HG03108 (cell line): ENCODE data around the gene HDAC9.

Source experiments
- ATAC-seq: cut with Tn5 transposase; IDR thresholded peaks from one replicate; pipeline ENCODE4 v1.9.1; 2021; ENCODE audit warnings: moderate library complexity; ENCODE audit not compliant: unreplicated experiment

The HDAC9 gene

DNA sequence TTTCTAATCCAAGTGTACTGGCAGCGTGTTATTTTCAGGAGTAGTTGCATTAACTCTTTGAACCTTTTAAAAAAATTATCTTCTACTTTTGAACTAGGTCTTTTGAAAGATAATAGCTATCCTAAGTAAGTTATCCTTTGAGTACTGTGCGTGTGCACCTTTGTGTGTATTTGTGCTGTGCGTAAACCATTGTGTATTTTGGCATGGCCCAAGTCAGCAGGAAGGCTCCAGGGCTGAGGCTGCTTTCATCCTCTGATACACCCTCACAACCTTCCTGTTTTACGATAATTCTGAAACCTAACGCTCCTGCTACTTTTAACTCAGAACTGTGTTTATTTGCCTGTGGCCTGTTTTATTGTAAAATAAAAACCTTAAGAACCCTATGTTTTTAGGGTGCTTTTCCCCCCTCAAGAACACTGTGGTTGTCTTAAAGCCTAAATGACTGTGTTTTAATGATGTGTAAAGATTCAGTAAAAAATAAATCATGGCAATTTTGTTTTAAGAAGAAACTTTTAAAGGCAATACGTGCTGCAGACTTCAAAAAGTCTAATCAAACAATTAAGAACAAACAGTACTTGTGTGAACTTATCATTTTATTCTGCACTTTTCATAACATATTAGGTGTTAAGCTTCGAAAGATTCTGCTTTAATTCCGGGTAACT, 57.5 kb downstream of the HDAC9 start:
- peak; percentile 44 for ATAC-seq

DNA sequence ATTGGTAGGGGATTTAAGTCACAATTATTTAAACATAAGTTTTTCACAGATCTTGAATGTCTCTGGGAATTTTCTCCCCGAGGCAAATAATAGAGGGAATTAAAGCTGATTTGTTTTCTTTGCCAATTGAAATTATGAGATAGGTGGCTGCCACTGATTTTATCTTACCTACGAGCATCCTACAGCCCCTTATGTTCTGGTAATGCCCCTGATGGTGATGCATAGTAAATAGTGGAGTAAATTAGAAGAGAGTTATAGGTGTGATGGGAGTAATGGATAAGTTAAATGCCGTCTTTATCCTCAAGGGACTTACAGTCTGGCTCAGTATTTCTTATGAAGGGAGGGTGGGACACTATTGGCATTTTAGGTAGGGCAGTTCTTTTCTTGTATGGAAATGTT, 58.1 kb downstream of the HDAC9 start:
- ATAC-seq = no peak

DNA sequence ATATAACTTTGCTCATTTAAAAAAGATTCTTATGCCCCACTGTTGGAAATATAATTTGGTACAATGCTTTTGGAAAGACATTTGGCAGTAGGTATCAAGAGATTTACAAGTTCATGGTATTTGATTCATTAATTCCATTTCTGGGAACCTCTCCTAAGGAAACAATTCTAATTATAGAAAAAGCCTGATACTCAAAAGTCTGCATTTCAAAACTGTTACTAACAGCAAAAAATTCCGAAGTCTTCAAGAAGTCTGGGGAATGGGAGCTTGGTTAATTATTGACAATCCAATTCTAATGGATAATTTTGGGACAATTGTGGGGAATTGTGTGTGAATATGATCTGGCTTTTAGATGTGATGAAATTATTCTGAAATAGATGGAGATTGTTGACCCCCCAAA, 59.6 kb downstream of the HDAC9 start:
- ATAC-seq = no peak

DNA sequence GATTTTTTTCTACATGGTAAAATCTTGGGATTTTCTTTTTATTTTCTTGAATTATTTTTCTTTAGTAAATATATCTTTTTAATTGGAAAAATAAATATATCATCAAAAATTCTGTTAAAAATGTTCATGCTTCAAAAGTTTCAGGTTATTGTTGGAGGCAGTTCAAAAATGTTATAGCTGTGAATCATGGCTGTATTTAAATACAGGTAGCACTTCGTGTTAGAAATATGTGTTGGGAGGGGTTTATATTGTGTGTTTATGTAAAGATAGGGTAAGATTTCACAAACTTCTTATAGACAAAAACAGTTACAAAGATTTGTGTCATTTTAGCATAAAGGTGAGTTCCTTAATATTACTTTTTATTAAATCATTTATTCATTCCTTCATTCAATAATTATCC, 60.4 kb downstream of the HDAC9 start:
- ATAC-seq = no peak

DNA sequence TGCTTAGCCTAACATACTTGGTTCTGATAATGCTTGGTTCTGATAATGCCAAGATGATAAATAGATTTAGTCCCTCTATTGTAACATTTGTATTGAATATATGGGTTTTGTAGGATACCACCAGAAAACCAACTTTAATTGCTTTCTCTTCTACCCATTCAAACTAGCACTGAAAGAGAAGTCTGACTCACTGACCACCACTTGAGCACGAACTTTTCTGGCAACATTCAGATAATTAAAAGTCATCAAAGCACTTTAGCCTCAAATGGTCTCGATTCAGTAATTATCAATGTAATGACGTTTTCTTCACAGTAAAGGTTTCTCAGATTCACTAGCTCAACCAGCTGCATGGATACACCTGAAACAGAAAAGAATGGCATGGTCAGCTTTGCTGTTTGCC, 63.0 kb downstream of the HDAC9 start:
- no peak for ATAC-seq

DNA sequence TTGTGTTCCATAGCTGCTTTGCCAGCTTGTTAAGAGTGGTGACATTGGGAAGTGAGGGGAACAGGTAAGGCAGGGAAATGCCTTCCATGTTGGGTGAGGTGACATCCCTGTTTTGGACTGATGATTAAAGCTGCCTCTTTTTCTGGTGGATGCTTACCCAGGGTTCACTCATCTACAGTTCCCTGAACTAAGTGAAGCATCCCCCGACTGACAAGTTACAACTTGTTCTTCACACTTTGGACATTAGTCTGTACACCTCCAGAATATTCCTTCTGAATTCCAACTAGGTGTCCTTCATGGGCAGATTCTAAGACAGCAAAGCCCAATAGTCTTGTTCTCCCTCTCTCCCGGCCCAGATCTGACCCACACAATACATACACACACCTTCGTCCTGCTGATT, 63.4 kb downstream of the HDAC9 start:
- ATAC-seq = no peak

DNA sequence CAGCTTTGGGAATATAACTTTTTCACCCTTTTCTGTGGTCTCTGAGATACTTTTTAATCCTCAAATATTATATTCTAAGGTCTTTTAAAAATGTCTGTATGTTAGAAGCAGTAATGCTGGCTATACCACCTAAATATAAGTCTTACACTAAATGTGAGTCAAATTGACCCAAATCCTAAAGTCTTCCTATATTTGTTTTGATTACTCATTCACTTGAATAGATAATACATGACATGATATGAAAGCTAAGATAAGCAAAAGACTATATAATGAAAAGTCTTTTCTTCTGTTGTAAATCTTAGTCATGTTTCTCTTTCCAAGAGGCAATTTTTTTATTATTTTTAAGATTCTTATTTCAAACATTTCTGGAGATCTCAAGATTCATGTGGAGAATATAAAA, 64.2 kb downstream of the HDAC9 start:
- ATAC-seq = no peak

DNA sequence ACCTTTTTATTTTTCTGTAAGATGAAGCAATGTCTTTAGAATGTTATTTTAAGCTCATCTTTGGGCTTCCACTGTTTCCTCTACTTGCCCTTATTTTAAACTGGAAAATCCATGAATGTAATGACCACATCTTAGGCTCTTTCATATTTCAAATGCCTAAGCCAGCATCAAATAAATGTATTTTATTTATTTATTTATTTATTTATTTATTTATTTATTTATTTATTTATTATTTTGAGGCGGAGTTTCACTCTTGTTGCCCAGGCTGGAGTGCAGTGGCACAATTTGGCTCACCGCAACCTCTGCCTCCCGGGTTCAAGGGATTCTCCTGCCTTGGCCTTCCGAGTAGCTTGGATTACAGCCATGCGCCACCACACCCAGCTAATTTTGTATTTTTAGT, 69.2 kb downstream of the HDAC9 start:
- ATAC-seq = no peak

DNA sequence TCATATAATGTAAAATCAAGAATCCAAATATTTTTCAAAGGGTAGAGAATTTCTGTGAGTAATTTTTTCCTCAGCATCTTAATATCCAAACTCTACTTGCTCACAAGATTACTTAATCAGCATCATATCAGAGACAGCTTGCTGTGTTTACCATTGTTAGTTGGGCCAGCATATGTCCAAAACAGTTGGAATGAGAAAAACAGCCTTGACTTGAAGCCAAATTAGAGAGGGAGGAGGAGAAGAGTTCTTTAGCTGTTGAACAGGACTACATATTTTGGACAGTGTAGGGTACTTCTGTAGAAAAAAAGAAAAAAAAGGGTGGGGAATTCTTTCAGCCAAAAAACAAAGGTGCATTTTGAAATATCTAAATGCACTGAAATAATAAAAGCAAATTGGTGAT, 69.8 kb downstream of the HDAC9 start:
- ATAC-seq = no peak

DNA sequence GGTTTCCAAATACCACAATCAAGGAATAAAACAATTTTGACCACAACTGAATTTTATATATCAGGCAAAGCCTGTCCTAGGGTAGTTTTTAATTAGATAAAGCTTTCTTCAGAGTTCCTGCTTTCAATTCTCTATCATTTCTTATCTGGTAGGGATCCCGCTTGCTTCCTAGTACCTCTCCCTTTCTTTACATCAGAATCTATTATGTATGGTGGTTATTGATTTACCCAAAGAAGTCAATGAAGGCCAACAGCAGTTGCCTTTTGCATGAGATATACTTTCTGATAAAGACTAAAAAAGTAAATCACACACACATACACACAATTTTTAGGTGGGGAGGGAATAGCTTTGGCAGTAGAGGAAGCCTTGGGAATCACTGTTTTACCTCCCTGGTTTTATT, 70.7 kb downstream of the HDAC9 start:
- ATAC-seq = no peak

DNA sequence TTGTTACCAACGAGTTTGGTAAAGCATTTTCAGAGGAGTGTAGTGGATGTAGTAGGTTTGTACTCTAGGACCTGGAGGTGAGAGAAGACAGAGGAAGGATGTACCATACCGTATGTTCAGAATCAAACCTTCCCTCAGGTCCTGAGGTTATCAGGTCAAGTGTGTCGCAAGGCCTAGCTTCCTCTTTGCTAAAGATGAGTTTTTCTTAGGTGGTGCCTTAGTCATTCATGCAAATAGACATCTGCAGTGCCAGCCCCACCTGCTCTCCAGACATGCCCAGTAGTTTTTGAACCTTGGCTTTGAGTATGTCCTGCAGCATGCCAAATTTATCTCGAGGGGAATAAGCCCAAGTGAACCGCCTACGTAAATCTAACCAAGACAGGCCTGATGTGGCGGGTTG, 71.3 kb downstream of the HDAC9 start:
- ATAC-seq = peak; percentile 96

DNA sequence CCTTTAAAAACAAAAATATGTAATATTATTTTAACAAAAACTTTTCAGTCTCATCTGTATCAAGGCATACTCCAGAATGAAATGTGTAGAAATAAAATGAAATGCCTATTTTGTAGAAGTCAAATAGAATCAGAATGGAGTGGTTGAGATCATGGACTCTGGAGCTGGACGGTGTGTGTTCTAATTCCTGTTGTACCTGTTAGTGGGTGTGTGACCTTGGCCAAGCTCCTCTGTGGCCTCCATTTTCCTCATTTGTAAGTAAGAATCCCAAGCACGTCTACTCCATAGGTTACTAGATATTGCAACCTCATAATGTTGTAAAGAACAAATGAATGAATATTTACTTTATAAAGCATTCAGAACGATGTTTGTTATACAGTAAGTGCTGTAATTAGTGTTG, 74.9 kb downstream of the HDAC9 start:
- ATAC-seq = no peak

DNA sequence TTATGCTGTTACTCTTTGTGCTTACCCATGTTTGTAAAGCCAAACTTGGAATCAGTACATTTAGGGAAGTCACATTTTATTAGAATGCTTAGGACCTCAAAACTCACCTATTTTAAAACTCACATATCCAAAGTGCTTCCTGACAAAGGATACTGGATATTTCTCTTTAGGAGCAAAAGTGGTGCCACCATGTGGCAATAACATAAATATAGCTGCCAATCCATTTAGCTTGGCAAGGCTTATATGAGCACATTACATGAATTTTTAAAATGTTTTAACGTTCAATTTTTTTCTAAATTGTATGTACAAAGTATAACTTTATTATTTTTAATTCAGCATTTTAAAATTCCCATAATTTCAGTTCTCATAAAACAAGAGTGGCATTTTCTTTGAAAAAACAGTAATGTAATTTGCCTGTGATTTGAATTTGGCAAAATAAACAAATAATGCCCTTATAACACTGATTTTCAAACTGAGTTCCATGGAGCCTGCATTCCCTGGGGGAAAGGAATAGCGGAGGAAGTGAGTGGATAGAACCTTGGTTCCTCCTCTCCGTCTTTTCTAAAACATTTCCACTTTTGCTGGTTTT, 75.4 kb downstream of the HDAC9 start:
- ATAC-seq = no peak

DNA sequence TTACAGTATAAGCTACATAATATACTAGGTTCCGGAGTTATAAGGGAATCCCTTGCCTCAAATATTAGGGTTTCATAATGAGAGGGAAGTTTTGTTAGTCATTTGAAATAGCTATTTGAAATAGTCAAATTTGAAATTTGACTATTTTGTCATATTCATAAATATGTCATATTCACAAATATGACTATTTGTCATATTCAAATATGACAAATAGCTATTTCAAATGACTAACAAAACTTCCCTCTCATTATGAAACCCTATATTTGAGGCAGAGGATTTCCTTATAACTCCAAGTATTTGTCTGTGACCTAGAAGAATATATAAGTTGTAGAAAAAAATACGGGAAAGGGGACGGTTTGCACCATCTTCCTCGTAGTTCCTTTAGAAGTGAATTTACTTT, 76.6 kb downstream of the HDAC9 start:
- no peak for ATAC-seq

DNA sequence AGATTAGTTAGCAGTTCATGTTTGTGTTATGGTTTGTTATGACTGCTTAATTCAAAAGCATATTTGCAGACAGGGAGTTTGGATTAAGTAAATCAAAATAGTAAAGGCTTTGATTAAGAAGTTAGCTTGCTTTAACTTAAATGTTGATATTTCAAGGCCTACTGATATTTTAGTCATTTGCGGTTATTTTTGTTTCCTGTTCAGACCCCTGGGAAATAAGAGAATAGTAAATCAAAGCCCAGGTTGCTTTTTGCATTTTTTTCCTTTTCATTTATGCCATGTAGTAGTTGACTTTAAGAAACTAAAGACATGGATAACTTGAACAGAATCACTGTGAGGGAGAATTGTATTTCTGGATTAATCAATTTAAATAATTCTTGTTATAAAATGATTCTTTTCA, 77.3 kb downstream of the HDAC9 start:
- ATAC-seq = no peak

DNA sequence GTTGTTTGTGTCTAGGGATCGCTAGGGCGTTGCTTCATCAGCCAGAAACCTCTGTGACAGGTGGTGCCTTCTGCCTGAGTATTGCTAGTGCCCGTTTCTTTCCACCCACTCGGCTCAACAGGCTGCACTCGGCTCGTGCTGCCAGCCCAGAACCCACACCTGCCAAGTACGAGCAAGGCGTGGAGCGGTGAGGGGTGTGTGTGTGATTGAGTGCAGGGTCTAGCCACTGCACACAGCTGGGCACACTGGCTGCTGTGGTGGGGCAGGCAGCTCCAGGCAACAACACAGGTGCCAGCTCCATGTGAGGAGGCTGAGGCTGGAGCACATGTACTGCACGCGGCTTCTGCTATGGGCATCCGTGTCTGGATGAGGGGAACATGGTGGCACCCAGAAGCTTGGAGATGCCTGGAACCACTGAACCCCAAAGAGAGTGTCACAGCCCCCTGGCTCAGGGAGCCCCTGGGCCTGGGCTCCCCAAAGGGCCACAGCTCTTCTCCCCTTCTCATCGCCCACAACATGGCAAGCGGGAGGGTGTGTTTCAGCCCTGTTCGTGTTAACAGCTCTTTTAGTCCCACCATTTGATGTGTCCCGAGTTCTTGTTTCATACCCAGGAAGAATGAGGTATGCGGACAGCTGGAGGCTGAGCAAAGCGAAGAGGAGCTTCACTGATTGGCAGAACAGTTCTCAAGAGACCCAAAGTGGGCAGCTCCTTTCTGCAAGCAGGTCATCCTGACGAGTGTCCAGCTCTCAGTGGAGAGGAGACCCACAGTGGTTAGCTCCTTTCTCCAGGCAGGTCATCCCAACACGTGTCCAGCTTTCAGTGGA, 78.1 kb downstream of the HDAC9 start:
- no peak for ATAC-seq

DNA sequence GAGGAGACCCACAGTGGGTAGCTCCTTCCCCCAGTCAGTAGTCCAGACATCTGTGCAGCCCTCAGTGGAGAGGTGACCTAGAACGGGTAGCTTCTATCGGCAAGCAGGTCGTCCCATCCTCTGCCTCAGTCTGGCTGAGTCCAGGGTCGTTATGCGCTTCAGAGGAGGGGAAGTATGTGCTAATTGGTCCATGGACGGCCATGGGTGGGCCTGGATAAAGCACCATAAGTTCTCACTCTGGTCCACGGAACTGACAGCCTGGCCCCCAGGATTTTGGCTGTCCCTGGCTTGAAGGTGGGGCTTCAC, 78.6 kb downstream of the HDAC9 start:
- no peak for ATAC-seq

DNA sequence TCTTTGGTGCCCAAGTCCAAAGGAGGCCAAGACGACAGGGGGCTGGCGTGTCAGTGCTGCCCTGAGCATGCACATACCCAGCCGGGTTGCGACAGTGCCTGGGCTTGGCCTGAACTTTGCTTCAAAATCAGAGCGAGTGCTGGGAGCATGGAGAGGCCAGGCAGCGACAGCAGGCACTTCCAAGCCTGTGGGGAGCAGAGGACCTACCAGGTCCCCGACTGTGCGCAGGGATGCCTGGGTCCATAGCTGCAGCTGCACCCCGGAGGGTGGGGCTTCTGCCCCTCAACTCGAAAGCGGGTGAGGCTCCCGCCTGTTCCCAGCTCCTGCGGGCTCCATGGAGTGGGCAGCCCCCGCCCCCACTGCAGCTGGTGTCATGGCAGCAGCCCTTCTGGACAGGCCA, 79.1 kb downstream of the HDAC9 start:
- no peak for ATAC-seq

DNA sequence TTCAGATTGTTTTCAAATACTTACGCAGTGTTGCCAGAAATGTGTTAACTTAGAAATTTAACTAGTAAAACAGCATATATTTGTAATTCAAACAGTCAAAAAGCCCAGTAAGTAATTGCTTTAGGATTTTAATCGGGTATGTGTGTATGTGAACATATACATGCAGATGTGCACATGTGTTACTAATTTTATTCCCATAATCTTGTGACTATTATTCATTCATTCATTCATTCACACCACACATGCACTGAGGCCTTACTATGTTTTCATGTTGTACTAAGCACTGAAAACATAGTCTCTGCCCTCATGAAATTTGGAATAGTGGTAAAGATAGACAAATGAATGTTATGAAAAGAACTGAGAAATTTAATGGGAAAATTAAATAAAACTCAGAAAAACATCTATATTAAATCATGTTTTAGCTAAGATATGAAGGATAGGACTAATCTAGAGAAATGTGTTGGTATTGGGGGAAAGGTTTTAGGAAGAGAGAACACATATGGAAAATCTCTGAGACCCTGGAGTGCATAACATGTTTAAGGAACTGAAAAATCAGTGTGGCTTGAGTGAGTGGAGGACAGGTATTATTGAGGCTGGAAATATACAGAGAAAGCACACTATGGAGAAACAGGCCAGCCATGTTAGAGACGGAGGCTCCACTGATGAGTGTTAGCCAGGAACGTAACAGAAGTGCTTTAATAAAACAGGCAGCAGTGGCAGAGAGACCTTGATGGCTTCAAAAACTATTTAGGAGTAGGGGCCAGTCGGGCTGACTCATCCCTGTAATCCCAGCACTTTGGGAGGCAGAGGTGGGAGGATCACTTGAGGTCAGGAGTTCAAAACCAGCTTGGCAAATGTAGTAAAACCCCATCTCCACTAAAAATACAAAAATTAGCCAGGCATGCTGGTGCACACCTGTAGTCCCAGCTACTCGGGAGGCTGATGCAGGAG, 80.3 kb downstream of the HDAC9 start:
- ATAC-seq = no peak

DNA sequence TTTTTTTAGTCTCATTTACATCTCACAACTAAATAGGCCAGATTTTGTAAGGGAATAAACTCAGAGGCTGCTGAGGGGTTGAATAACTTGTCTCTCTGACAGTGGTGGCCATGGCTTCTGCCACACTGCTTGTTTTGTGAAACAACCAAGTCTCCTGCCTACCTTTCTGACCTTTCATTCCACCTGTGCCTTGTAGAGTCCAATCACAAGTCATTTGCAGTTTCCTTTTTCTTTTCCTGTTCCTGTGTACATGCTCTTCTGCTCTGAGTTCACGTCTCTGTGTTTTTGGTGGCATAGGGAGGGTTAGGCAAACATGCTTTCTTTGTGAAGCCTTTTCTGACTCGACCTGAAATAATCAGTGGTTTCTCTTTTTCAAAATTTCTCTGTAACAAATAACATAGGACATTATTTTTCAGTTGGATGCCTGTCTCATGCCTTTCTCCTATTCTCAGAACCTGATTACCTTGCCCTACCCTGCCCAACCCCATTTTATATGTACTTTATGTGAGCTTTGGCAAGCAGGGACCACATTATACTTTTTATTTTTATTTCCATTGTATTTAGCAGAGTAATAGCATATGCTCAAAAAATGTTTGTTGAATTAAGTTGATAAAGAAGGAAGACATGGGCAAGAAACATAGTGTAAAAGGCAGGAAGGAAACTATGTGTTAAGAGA, 81.7 kb downstream of the HDAC9 start:
- ATAC-seq = peak; percentile 44

DNA sequence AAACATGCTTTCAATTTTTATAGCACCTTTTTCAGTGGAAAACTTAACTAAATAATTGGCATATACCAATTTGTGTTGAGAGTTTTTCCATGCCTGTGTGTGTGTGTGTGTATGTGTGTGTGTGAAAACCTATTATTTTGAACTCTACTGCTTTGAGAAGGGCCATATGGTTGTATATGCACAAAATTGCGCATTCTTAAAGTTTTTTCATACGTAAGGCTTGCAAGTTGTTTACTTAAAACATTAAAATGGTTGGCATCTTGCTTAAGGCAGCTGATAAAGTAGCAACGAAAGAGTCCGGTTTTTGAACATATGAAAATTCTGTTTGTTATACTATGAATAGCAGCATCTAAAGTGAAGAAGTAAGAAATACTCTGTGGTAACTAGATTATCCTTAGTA, 84.1 kb downstream of the HDAC9 start:
- ATAC-seq = no peak
